ENCODE results near the gene WNT2. TPM values are rescaled to one million over a fixed set of nuclear protein-coding genes. Genes with fewer than 3 reads are reported as not detected.

Gene WNT2
- total and polyA plus RNA-seq, 11 donors = 0.09 to 1.2 (median 0.20) TPM; not detected in 3

GRCh38 chr7:117225536-117225935 is 97.3 kb downstream of the WNT2 start:
- Histone ChIP-seq H3K36me3 (peaks cover 0 to 49% (median 16%) of the 10 kb centered on the region in 9 donors), H3K4me3 (no peak overlapping the region), H3K9me3 (no peaks in the 10 kb centered on the region), H3K4me1 (peaks cover 0 to 2% (median 0%) of the 10 kb centered on the region in 12 donors), H3K27ac (no peak overlapping the region), H3K27me3 (no peaks in the 10 kb centered on the region)
- intact Hi-C loops (cut with DNase I) = loop anchor here in 2 of 10 donors (10.0 kb wide), 2 partner anchors 59 to 159 kb away; no protein-coding TSS in a partner anchor
- 75 to 80% (median 80%) methylated on average over 6 of the region's 6 CpGs for WGBS, 4 donors
- ATAC-seq (no peak), DNase-seq (no peak)
- TF ChIP-seq, protein P1, sequence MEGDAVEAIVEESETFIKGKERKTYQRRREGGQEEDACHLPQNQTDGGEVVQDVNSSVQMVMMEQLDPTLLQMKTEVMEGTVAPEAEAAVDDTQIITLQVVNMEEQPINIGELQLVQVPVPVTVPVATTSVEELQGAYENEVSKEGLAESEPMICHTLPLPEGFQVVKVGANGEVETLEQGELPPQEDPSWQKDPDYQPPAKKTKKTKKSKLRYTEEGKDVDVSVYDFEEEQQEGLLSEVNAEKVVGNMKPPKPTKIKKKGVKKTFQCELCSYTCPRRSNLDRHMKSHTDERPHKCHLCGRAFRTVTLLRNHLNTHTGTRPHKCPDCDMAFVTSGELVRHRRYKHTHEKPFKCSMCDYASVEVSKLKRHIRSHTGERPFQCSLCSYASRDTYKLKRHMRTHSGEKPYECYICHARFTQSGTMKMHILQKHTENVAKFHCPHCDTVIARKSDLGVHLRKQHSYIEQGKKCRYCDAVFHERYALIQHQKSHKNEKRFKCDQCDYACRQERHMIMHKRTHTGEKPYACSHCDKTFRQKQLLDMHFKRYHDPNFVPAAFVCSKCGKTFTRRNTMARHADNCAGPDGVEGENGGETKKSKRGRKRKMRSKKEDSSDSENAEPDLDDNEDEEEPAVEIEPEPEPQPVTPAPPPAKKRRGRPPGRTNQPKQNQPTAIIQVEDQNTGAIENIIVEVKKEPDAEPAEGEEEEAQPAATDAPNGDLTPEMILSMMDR (IDR thresholded peaks at IDR 0.05) = no peak

Other genes with a start within 250 kb of the WNT2 start
- gene ASZ1, start 104.4 kb upstream of the WNT2 start, total RNA-seq = not detected
- gene ASZ1, start 104.4 kb upstream of the WNT2 start, polyA plus RNA-seq = not detected
- gene CFTR, start 157.0 kb upstream of the WNT2 start, total RNA-seq = 1 to 10 TPM in 1 of 9 donors, under 1 TPM in 8; 0.18 to 1.3 (median 0.27) TPM
- gene CFTR, start 157.0 kb upstream of the WNT2 start, polyA plus RNA-seq = under 1 TPM; 0.04 to 0.06 TPM